Suppressor macrophage treated with lipopolysaccharide for 1 hour (primary cell): ENCODE data around the gene SCGB1C1.

Experiments used
- DNase-seq, 3 donors: peaks; one replicate each; pipeline ENCODE4 v3.0.0-alpha.2; 2020 to 2022

The SCGB1C1 gene

GRCh38 chr11:205221-206001 is 12.5 kb downstream of the SCGB1C1 start:
- no peak for DNase-seq

- no peak for DNase-seq
These were observed 13.1 kb downstream of the SCGB1C1 start for GRCh38 chr11:206002-206384.

- DNase-seq, result peak; percentile 27 to 44 (median 32)
These were observed 13.8 kb downstream of the SCGB1C1 start for GRCh38 chr11:206526-207207.

GRCh38 chr11:207208-207862 is 14.5 kb downstream of the SCGB1C1 start, which contains the start of the genes BET1L and RIC8A:
Gene BET1L, minus strand, starts transcription at chr11:207399. Its CDS starts 78 bp downstream, at chr11:207321.
Gene RIC8A, plus strand, starts transcription at chr11:207708. Its CDS starts 1,147 bp downstream, at chr11:208855.
- DNase-seq, result peak; percentile 98 to 99 (median 98)

GRCh38 chr11:207863-208180 is 14.9 kb downstream of the SCGB1C1 start:
- DNase-seq, result peak; percentile 69 to 77 (median 74)

- DNase-seq, result peak; percentile 88 to 97 (median 93)
These were observed 15.5 kb downstream of the SCGB1C1 start for GRCh38 chr11:208181-208916.

- DNase-seq, result peak in 1 of 3 donors; percentile 19
These were observed 16.0 kb downstream of the SCGB1C1 start for GRCh38 chr11:208917-209260.

GRCh38 chr11:209275-210121 is 16.6 kb downstream of the SCGB1C1 start:
- peak in 2 of 3 donors; percentile 9 to 67 for DNase-seq

- DNase-seq, result no peak
These were observed 17.4 kb downstream of the SCGB1C1 start for GRCh38 chr11:210122-210802.

GRCh38 chr11:210803-211180 is 17.9 kb downstream of the SCGB1C1 start:
- DNase-seq, result no peak

GRCh38 chr11:211295-211694 is 18.4 kb downstream of the SCGB1C1 start:
- no peak for DNase-seq

- DNase-seq, result no peak
These were observed 18.9 kb downstream of the SCGB1C1 start for GRCh38 chr11:211741-212140.

GRCh38 chr11:212150-213100 is 19.5 kb downstream of the SCGB1C1 start:
- no peak for DNase-seq

- no peak for DNase-seq
These were observed 20.2 kb downstream of the SCGB1C1 start for GRCh38 chr11:213111-213510.

- DNase-seq, result no peak
These were observed 21.2 kb downstream of the SCGB1C1 start for GRCh38 chr11:214083-214482.

- no peak for DNase-seq
These were observed 22.7 kb downstream of the SCGB1C1 start for GRCh38 chr11:215581-216037.

- DNase-seq, result no peak
These were observed 23.4 kb downstream of the SCGB1C1 start for GRCh38 chr11:216081-216974.

GRCh38 chr11:217704-218103 is 24.8 kb downstream of the SCGB1C1 start:
- peak in 1 of 3 donors; percentile 18 for DNase-seq
